Measurements from ENCODE around the gene NATD1. TPM values are rescaled to one million over a fixed set of nuclear protein-coding genes. Genes with fewer than 3 reads are reported as not detected.

Gene NATD1
- total and polyA plus RNA-seq, 9 of the 15 experiments (the other 6 are each of a cell fraction or from before 2014, with no cell fraction given), result 0.24 to 5.4 (median 1.6) TPM

DNA sequence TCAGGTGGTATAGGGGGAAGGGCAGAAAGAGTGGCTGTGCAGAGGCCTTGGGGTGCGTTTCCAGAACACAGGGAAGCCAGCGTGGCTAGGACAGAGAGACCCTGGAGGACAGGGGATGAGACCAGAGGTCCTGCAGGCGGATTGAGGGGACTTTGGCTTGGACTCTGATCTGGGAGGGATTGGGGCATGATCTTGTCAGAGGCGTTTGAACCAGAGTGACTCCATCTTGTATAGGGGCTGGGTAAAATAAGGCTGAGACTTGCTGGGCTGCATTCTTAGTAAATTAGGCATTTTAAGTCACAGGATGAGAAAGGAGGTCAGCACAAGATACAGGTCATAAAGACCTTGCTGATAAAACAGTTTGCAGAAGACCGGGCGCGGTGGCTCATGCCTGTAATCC lies 5.4 kb upstream of the NATD1 start (continued):
- TF ChIP-seq, protein P1, sequence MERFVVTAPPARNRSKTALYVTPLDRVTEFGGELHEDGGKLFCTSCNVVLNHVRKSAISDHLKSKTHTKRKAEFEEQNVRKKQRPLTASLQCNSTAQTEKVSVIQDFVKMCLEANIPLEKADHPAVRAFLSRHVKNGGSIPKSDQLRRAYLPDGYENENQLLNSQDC (CRISPR knock-in tag; IDR thresholded peaks at IDR 0.05), result no peak
- TF ChIP-seq CREBBP (IDR thresholded peaks at IDR 0.05; ENCODE audit: low read depth, low read length), result no peak
- TF ChIP-seq TBP (optimal IDR thresholded peaks at IDR 0.05; ENCODE audit: low read depth, low read length), result no peak
- TF ChIP-seq SMAD4 (CRISPR knock-in tag; conservative IDR thresholded peaks at IDR 0.05), result peak; percentile 65
- TF ChIP-seq ZNF184 (CRISPR knock-in tag; IDR thresholded peaks at IDR 0.05), result no peak
- TF ChIP-seq HNRNPH1 (optimal IDR thresholded peaks at IDR 0.05; ENCODE audit: low read depth, low read length), result no peak
- TF ChIP-seq NFXL1 (CRISPR knock-in tag; IDR thresholded peaks at IDR 0.05), result no peak
- TF ChIP-seq, protein P2, sequence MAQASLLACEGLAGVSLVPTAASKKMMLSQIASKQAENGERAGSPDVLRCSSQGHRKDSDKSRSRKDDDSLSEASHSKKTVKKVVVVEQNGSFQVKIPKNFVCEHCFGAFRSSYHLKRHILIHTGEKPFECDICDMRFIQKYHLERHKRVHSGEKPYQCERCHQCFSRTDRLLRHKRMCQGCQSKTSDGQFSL (CRISPR knock-in tag; IDR thresholded peaks at IDR 0.05), result no peak
- TF ChIP-seq, protein P2 (tag; IDR thresholded peaks at IDR 0.05), result 0 out of 4 replicates have a peak, but pooled peaks of 1 of the 2 experiments have one; percentile 53
- no peak for TF ChIP-seq PML (IDR thresholded peaks at IDR 0.05; ENCODE audit: low read length)
- no peak for TF ChIP-seq TBL1XR1 (IDR thresholded peaks at IDR 0.05; ENCODE audit: low read length in 2 of 2)
- TF ChIP-seq, protein P3, sequence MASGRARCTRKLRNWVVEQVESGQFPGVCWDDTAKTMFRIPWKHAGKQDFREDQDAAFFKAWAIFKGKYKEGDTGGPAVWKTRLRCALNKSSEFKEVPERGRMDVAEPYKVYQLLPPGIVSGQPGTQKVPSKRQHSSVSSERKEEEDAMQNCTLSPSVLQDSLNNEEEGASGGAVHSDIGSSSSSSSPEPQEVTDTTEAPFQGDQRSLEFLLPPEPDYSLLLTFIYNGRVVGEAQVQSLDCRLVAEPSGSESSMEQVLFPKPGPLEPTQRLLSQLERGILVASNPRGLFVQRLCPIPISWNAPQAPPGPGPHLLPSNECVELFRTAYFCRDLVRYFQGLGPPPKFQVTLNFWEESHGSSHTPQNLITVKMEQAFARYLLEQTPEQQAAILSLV (tag; IDR thresholded peaks at IDR 0.05), result 0 out of 2 replicates have a peak, but pooled peaks have one; percentile 9
- TF ChIP-seq, protein P4, sequence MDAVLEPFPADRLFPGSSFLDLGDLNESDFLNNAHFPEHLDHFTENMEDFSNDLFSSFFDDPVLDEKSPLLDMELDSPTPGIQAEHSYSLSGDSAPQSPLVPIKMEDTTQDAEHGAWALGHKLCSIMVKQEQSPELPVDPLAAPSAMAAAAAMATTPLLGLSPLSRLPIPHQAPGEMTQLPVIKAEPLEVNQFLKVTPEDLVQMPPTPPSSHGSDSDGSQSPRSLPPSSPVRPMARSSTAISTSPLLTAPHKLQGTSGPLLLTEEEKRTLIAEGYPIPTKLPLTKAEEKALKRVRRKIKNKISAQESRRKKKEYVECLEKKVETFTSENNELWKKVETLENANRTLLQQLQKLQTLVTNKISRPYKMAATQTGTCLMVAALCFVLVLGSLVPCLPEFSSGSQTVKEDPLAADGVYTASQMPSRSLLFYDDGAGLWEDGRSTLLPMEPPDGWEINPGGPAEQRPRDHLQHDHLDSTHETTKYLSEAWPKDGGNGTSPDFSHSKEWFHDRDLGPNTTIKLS (IDR thresholded peaks at IDR 0.05; ENCODE audit: borderline replicate concordance, low read depth), result no peak
- no peak for TF ChIP-seq NR2C1 (IDR thresholded peaks at IDR 0.05)
- TF ChIP-seq NR2C1 (tag; IDR thresholded peaks at IDR 0.05), result peak; percentile 52; the same call in 1 of the 2 replicates
- TF ChIP-seq, protein P5, sequence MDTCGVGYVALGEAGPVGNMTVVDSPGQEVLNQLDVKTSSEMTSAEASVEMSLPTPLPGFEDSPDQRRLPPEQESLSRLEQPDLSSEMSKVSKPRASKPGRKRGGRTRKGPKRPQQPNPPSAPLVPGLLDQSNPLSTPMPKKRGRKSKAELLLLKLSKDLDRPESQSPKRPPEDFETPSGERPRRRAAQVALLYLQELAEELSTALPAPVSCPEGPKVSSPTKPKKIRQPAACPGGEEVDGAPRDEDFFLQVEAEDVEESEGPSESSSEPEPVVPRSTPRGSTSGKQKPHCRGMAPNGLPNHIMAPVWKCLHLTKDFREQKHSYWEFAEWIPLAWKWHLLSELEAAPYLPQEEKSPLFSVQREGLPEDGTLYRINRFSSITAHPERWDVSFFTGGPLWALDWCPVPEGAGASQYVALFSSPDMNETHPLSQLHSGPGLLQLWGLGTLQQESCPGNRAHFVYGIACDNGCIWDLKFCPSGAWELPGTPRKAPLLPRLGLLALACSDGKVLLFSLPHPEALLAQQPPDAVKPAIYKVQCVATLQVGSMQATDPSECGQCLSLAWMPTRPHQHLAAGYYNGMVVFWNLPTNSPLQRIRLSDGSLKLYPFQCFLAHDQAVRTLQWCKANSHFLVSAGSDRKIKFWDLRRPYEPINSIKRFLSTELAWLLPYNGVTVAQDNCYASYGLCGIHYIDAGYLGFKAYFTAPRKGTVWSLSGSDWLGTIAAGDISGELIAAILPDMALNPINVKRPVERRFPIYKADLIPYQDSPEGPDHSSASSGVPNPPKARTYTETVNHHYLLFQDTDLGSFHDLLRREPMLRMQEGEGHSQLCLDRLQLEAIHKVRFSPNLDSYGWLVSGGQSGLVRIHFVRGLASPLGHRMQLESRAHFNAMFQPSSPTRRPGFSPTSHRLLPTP (IDR thresholded peaks at IDR 0.05; ENCODE audit: borderline replicate concordance, extremely low read depth, insufficient read length), result no peak
- no peak for TF ChIP-seq ZNF224 (CRISPR knock-in tag; IDR thresholded peaks at IDR 0.05)

All from K562 (cell line).